Retinal pigment epithelial cell (primary cell): ENCODE measurements around the gene UMAD1.

Experiments
- DNase-seq: peaks from one replicate; pipeline ENCODE4 v3.0.0-alpha.2; 2010; ENCODE audit warnings: low read depth
- H3K4me3 ChIP-seq: 2 replicates; pipeline ENCODE4 v1.5.1; 2011; ENCODE audit warnings: mild to moderate bottlenecking, low read length, control low read depth, moderate library complexity
- CTCF ChIP-seq: conservative IDR thresholded peaks from 2 replicates; pipeline ENCODE4 v1.5.1; 2011; ENCODE audit warnings: low read depth, low read length, control low read depth, inconsistent platforms

The UMAD1 gene

GRCh38 chr7:7761340-7761973 lies 120.9 kb downstream of the UMAD1 start:
- TF ChIP-seq CTCF = peak; percentile 15
- no peak overlapping the region for H3K4me3 ChIP-seq
- DNase-seq = peak; percentile 25

- DNase-seq = no peak
- no peak overlapping the region for H3K4me3 ChIP-seq
- TF ChIP-seq CTCF = no peak
Observed at GRCh38 chr7:7761974-7762779, 121.6 kb downstream of the UMAD1 start.

GRCh38 chr7:7764520-7765396 lies 124.2 kb downstream of the UMAD1 start:
- H3K4me3 ChIP-seq = no peak overlapping the region
- no peak for TF ChIP-seq CTCF
- DNase-seq = no peak

GRCh38 chr7:7765422-7765821 lies 124.9 kb downstream of the UMAD1 start:
- no peak overlapping the region for H3K4me3 ChIP-seq
- no peak for DNase-seq
- TF ChIP-seq CTCF = no peak

GRCh38 chr7:7766671-7767070 lies 126.1 kb downstream of the UMAD1 start:
- TF ChIP-seq CTCF = no peak
- no peak overlapping the region for H3K4me3 ChIP-seq
- no peak for DNase-seq

GRCh38 chr7:7768977-7769709 lies 128.6 kb downstream of the UMAD1 start:
- no peak overlapping the region for H3K4me3 ChIP-seq
- DNase-seq = no peak
- TF ChIP-seq CTCF = no peak
